Measurements from ENCODE around the gene PDZD2. TPM values are rescaled to one million over a fixed set of nuclear protein-coding genes. Genes with fewer than 3 reads are reported as not detected.
"Not testable (repeated sequence)": the region's sequence is repeated elsewhere in the genome, so short reads cannot be mapped to it uniquely, and the experiment has no call there.

Gene PDZD2
- polyA plus RNA-seq, 5 donors: 13.6 to 22.4 (median 16.5) TPM

DNA sequence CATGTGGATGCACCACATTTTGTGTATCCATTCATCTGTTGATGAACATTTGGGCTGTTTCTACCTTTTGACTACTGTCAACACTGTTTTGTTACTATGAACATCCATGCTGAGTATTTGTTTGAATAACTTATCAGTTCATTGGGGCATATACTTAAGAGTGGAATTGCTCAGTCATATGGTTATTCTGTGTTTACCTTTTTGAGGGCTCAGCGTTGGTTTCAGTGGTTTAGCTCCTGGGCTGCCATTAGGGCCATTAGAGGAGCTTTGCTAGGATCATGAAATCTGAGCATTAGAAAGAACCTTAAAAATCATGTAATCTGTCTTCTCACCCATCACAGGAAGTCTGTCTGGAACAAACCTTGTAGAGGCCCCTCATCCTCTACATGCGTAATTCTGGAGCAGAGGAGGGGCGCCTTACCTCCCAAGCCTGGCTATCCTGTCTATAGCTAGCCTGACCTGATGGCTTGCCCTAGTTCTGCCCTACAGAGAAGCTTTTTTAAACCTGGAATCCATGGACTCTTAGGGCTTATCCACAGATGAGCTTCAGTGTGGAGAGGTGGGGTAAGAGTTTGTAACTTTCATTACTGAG lies 92.9 kb downstream of the PDZD2 start:
- DNase-seq: no peak

- DNase-seq: not testable (repeated sequence)
Measured at GRCh38 chr5:31732821-31733220, 93.9 kb downstream of the PDZD2 start.

- no peak for DNase-seq
Measured at GRCh38 chr5:31733371-31733770, 94.4 kb downstream of the PDZD2 start.

DNA sequence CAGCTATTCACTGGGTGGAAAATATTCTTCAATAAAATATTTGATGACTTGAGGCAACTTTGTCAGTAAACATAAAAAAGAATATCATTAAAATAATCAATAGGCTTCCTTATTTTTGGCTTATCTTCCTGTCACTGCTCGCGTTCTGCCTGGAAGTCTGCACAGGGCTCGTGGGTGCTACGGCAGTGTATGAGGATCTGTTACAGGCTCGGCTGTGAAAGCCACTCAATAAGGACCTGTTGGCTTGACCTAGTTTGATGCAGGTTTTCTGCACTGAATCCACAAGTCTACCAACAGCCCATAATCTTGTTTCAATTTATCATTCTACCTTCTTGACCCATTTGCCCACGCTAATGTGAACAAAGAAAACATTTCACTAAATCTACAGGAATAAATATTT lies 97.2 kb downstream of the PDZD2 start:
- no peak for DNase-seq

- no peak for DNase-seq
Measured at GRCh38 chr5:31738199-31738598, 99.3 kb downstream of the PDZD2 start.

GRCh38 chr5:31741496-31741895 lies 102.6 kb downstream of the PDZD2 start:
- no peak for DNase-seq

DNA sequence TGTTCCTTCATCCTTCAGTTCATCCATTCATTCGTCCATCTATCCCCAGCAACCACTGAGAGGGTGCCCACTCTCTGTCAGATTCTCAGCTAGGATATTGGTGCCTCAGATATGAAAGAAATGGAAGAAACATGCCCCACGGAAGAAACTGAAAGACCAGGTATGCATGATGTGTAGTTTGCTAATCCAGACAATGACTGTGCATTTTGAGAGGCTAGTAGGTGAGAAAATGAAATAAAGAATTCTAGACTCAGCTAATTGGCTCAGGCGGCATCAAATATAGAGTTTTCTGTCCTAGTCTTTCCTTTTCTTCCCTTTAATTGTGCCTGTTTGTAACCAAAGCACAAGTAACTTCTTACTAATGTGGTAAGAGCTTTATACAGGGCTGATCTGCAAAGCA lies 104.7 kb downstream of the PDZD2 start:
- DNase-seq: no peak

GRCh38 chr5:31748458-31749172 lies 109.7 kb downstream of the PDZD2 start:
- DNase-seq: no peak

- no peak for DNase-seq
Measured at GRCh38 chr5:31750215-31750614, 111.3 kb downstream of the PDZD2 start.

DNA sequence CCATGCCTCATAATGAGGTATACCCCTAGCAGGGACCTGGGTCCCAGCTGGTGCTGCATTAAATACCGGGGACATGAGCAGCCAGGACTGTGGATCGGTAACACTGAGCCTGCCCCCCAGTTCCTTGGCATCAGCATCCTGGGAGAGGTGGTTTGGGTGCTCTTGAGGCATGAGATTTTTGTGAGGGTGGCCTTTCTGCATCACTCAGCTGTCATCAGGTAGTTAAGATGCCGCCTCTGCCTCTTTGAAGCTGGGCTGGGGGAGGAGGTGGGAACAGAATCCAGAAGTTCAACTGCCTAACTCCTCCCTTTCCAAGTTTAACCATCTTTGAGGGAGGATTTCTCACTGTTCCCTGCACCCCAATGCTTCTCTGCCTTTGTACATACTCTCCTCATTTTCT lies 112.7 kb downstream of the PDZD2 start:
- DNase-seq: no peak

GRCh38 chr5:31753700-31754357 lies 114.9 kb downstream of the PDZD2 start:
- no peak for DNase-seq

- DNase-seq: no peak
Measured at GRCh38 chr5:31754358-31754704, 115.4 kb downstream of the PDZD2 start.

DNA sequence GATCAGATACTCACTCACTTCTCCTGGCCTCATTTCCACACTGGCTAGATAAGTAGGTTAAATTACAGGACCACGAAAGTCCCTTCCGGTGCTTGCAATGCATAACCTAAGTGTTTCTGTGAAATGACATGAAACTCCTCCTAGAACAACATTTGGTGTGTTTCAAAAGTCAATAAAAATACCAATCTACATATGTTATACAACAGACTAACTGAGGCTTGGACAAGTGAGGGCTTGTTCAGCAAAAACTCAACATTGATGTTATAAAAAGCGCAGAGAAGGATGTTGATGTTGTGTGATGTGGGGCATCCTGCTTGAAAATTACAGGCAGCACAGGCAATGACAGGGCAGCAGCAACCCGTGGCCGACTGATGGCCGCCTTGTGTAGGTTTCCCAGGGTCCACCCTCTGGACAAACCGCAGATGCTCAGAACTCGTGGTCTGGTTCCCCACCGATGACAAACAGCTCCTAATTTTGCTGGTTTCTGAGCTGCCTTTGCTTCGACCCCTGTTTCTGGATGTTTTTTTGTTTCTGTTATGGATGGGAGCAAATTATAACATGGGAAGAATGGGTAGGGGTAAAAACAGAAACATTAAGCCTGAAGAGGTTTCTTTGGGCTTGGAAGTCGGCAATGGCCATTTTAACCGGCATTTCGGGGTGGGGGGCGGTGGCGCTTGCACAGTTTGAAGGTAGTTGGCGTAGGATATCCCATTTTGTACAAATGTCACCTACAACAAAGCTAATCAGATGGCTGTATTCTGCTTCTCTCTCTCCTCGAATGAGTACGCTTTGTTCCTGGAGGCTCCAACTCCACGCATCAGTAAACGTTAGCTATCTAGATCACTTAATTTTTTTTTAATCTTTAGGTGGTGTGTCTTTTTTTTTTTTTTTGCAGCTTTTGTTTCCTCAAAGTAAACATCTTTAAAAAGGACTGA lies 116.1 kb downstream of the PDZD2 start:
- no peak for DNase-seq

DNA sequence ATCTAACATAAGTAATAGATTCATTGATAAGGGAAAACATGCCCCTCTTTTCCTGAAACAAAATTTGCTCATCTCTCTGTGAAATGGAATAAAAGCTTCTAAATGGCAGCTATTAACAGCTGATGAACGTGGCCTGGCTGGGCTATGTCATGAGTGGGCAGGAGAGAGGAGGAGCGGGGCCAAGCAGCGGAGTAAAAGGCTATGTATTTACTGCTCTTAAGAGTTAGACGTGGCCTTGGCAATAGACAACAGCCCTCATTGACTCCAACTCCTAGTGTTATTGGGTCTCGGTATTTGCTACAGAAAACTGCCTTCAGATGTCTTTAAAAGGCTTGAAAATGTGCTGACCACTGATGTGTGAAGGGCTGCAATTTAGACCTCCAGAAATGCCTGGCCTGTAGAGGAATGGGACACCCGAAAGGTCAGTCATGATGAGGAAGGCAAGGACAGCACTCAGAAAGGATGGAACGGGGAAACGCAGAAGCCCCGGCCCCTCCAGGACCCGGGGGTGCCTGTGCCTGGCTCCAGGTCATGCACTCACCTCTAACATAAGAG lies 116.8 kb downstream of the PDZD2 start:
- no peak for DNase-seq

DNA sequence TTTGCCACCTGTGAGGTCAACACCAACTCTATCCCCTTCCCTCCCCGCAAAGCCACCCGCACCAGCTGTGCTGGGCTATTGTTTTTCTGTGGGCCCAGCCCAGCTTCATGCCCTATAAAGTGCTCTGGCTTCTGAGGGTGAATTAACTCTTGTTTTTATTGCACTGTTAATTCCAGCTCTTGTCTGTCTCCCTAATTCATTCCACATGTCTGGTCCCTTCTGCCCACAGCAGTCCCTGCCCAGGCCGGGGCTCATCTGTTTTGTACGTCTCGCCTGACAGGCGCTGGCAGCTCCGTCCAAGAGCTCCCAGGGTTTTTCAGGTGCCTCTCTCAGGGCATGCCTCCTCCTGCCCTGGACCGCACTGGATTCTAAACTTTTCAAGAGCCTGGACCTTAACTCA lies 118.9 kb downstream of the PDZD2 start:
- no peak for DNase-seq

- no peak for DNase-seq
Measured at GRCh38 chr5:31758803-31759425, 120.0 kb downstream of the PDZD2 start.

DNA sequence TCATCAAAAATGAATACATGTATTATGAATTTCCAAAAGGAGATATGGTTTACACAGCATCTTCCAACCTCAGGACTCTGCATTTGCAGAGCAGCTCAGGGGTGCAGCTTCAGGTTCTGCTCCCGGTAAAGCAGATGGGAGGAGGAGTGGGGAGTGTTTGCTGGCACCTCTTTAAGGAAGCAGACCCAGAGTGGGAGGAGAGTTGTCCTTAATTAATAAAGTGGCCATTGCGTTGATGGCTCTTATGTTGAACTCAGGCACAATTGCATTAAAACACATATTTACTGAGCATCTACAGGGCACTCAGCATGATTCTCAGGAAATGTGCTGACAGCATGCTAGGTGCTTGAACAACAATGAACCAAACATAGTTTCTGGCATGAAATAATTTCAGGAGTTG lies 121.0 kb downstream of the PDZD2 start:
- DNase-seq: no peak

GRCh38 chr5:31761877-31762276 lies 122.9 kb downstream of the PDZD2 start:
- no peak for DNase-seq

GRCh38 chr5:31763424-31763823 lies 124.5 kb downstream of the PDZD2 start:
- no peak for DNase-seq

DNA sequence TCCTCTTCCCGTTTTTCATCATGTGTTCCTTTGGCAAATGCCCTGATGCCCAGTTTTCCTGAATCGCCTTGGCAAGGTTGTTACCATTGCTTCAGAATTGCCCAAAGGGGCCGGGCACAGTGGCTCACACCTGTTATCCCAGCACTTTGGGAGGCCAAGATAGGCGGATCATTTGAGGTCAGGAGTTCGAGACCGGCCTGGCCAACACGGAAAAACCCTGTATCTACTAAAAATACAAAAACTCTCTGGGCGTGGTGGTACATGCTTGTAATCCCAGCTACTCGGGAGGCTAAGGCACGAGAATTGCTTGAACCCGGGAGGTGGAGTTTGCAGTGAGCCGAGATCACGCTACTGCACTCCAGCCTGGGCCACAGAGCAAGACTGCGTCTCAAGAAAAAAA lies 125.8 kb downstream of the PDZD2 start:
- DNase-seq: not testable (repeated sequence)

DNA sequence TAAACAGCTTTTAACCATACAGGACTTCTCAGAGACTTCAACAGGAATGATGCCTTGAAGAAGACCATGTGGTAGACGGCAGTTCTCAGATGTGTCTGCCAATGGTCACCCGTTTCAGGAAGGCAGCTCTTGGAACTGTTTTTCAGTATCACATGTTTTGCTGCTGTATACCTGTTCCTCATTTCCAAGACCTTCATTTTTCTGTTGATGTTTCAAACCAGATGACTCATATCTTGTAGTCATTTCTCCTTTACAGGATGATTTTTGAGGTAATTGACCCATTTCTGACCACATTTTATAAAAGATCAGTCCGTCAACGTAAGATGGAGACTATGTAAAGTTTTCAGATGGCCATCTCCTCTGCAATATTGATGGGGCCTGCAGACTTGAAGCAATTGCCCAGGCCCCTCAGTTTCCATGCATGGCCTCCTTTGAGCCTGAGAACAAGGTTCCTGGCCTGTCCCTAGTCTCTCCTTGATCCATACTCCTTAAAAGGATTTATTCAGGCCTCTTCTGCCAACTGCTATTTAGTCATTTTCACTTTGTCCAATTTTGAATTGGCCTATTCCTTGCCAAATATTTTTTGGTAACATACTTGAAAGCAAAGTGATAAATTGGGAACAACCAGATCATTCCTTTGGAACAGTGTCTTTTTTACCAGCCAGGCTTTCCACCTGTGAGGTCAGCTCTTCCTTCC lies 128.6 kb downstream of the PDZD2 start:
- DNase-seq: no peak
